AG04450 (cell line): ENCODE measurements around the gene PCDHB14. TPM values are rescaled to one million over a fixed set of nuclear protein-coding genes. Genes with fewer than 3 reads are reported as not detected.
"Not testable (repeated sequence)": the region's sequence is repeated elsewhere in the genome, so short reads cannot be mapped to it uniquely, and the experiment has no call there.

ENCODE experiments used
- CTCF ChIA-PET: fragments of 300-600, 350-600 bp; formaldehyde crosslinking; extraction: SDS; loops from one replicate; lab custom pipeline; 2022; ENCODE audit warnings: antibody characterized with exemption, inconsistent platforms; lab: Charles Lee
- POLR2A ChIA-PET: fragments of 350-600 bp; formaldehyde crosslinking; extraction: SDS; loops from one replicate; lab custom pipeline; 2021; ENCODE audit warnings: antibody characterized with exemption, inconsistent platforms; lab: Yijun Ruan, JAX
- DNase-seq: peaks from one replicate; pipeline ENCODE4 v3.0.0-alpha.2; 2011; ENCODE audit warnings: low read depth, low spot score
- H3K27ac ChIP-seq: one replicate; pipeline ENCODE4 v1.5.1; 2012; ENCODE audit warnings: low read depth, low read length, control low read depth
- H3K27me3 ChIP-seq: one replicate; pipeline ENCODE4 v1.6.0; 2012; ENCODE audit warnings: low read length; ENCODE audit not compliant: control insufficient read depth, insufficient read depth
- H3K4me3 ChIP-seq: 2 replicates; pipeline ENCODE4 v1.5.1; 2011; ENCODE audit warnings: mild to moderate bottlenecking, low read depth, low read length, control low read depth
- H3K9me3 ChIP-seq: 2 replicates; pipeline ENCODE4 v1.5.1; 2012; ENCODE audit warnings: low read length; ENCODE audit not compliant: control insufficient read depth, insufficient read depth
- polyA plus RNA-seq: library from polyadenylated mRNA; depleted of rRNA; stranded (reverse); fragments of >200 nt; gene quantifications from 2 replicates; pipeline ENCODE4 v1.2.3, GENCODE V29; 2011
- TF ChIP-seq, protein P1 (sequence below): IDR thresholded peaks from 2 replicates; pipeline ENCODE4 v1.5.1; 2011; ENCODE audit warnings: low read depth, low read length, control low read depth, inconsistent platforms

Gene PCDHB14
- polyA plus RNA-seq, 1 experiment = 0.98 TPM

DNA sequence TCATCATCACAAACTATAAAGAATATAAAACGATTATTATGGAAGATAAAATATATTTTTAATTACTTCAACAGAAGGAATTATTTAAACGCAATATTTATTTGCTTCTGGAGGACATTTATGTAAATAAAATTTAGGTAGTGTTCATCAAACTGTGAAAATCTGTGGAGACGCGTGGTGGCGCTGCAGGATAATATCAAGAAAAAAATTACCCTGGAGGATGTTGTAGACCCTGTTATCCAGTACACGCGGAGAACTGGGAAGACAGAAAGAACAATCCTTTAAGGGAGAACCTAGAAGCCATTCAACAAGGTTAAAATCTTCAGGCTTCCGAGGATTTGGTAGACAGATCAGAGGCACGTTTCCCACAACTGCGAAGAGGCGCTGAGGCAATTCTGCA lies 14.7 kb upstream of the PCDHB14 start, which contains the start of gene PCDHB12:
Gene PCDHB12, plus strand, starts transcription at position 242 of the 400 bp plus-strand sequence. CDS start 189 bp downstream, outside the sequence.
- Histone ChIP-seq H3K4me3 (no peak within 1 kb of the TSS), H3K27me3 (no peaks in the 10 kb centered on the region), H3K9me3 (peaks cover 18% of the 10 kb centered on the region), H3K27ac (no peak within 1 kb of the TSS)
- no peak for DNase-seq
- CTCF ChIA-PET = interaction anchor here (0.7 to 2.1 kb wide), 4 partner anchors 16 to 359 kb away, joined by 3 to 10 read pairs (median 4); partner anchors contain the start of gene PCDHB10
- POLR2A ChIA-PET = no interaction called here
- TF ChIP-seq, protein P1, sequence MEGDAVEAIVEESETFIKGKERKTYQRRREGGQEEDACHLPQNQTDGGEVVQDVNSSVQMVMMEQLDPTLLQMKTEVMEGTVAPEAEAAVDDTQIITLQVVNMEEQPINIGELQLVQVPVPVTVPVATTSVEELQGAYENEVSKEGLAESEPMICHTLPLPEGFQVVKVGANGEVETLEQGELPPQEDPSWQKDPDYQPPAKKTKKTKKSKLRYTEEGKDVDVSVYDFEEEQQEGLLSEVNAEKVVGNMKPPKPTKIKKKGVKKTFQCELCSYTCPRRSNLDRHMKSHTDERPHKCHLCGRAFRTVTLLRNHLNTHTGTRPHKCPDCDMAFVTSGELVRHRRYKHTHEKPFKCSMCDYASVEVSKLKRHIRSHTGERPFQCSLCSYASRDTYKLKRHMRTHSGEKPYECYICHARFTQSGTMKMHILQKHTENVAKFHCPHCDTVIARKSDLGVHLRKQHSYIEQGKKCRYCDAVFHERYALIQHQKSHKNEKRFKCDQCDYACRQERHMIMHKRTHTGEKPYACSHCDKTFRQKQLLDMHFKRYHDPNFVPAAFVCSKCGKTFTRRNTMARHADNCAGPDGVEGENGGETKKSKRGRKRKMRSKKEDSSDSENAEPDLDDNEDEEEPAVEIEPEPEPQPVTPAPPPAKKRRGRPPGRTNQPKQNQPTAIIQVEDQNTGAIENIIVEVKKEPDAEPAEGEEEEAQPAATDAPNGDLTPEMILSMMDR = no peak

- H3K27me3 ChIP-seq, POLR2A ChIA-PET, CTCF ChIA-PET, H3K27ac ChIP-seq, DNase-seq, H3K4me3 ChIP-seq: not testable (repeated sequence)
- peaks cover 17% of the 10 kb centered on the region for H3K9me3 ChIP-seq
These were observed 12.9 kb upstream of the PCDHB14 start for GRCh38 chr5:141210281-141210680.

- CTCF ChIA-PET, H3K27ac ChIP-seq, H3K4me3 ChIP-seq, POLR2A ChIA-PET, DNase-seq, H3K27me3 ChIP-seq: not testable (repeated sequence)
- H3K9me3 ChIP-seq = peaks cover 21% of the 10 kb centered on the region
These were observed 12.3 kb upstream of the PCDHB14 start for GRCh38 chr5:141210849-141211248.

DNA sequence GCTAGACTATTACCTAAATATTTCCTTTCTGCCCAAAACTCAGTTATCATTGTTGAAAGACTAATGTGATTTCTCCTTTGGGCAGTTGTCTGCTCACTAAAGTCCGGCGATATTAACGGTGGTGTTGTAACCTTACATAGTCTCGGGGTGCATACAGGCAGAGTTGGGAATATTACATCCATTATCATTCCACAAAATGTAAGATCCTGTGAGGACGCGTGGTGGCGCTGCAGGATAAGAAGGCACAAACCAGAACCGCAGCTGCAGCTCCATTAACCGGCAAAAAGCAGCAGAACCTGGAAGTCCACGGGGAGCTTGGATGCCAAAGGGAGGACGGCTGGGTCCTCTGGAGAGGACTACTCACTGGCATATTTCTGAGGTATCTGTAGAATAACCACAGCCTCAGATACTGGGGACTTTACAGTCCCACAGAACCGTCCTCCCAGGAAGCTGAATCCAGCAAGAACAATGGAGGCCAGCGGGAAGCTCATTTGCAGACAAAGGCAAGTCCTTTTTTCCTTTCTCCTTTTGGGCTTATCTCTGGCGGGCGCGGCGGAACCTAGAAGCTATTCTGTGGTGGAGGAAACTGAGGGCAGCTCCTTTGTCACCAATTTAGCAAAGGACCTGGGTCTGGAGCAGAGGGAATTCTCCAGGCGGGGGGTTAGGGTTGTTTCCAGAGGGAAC lies 9.3 kb upstream of the PCDHB14 start, which contains the start of gene PCDHB13:
Gene PCDHB13, plus strand, starts transcription at position 264 of the 684 bp plus-strand sequence. Its CDS starts 205 bp downstream, at position 469.
- CTCF ChIA-PET = interaction anchor here (0.8 kb wide), 1 partner anchor 354 kb away, joined by 3 read pairs; no protein-coding TSS in a partner anchor
- H3K27ac ChIP-seq, POLR2A ChIA-PET, DNase-seq, H3K27me3 ChIP-seq, H3K4me3 ChIP-seq: not testable (repeated sequence)
- peaks cover 28% of the 10 kb centered on the region for H3K9me3 ChIP-seq

DNA sequence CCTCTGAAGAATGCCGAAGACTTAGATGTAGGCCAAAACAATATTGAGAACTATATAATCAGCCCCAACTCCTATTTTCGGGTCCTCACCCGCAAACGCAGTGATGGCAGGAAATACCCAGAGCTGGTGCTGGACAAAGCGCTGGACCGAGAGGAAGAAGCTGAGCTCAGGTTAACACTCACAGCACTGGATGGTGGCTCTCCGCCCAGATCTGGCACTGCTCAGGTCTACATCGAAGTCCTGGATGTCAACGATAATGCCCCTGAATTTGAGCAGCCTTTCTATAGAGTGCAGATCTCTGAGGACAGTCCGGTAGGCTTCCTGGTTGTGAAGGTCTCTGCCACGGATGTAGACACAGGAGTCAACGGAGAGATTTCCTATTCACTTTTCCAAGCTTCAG lies 8.6 kb upstream of the PCDHB14 start:
- DNase-seq, H3K4me3 ChIP-seq, H3K27ac ChIP-seq, CTCF ChIA-PET, POLR2A ChIA-PET, H3K27me3 ChIP-seq: not testable (repeated sequence)
- H3K9me3 ChIP-seq = peaks cover 26% of the 10 kb centered on the region

DNA sequence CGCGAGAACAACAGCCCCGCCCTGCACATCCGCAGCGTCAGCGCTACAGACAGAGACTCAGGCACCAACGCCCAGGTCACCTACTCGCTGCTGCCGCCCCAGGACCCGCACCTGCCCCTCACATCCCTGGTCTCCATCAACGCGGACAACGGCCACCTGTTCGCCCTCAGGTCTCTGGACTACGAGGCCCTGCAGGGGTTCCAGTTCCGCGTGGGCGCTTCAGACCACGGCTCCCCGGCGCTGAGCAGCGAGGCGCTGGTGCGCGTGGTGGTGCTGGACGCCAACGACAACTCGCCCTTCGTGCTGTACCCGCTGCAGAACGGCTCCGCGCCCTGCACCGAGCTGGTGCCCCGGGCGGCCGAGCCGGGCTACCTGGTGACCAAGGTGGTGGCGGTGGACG lies 7.6 kb upstream of the PCDHB14 start:
- H3K4me3 ChIP-seq, H3K27ac ChIP-seq, POLR2A ChIA-PET, DNase-seq, CTCF ChIA-PET, H3K27me3 ChIP-seq: not testable (repeated sequence)
- peaks cover 20% of the 10 kb centered on the region for H3K9me3 ChIP-seq

DNA sequence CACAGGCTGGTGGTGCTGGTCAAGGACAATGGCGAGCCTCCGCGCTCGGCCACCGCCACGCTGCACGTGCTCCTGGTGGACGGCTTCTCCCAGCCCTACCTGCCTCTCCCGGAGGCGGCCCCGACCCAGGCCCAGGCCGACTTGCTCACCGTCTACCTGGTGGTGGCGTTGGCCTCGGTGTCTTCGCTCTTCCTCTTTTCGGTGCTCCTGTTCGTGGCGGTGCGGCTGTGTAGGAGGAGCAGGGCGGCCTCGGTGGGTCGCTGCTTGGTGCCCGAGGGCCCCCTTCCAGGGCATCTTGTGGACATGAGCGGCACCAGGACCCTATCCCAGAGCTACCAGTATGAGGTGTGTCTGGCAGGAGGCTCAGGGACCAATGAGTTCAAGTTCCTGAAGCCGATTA lies 7.1 kb upstream of the PCDHB14 start:
- H3K4me3 ChIP-seq, DNase-seq, H3K27ac ChIP-seq, H3K27me3 ChIP-seq, POLR2A ChIA-PET, CTCF ChIA-PET: not testable (repeated sequence)
- H3K9me3 ChIP-seq = peaks cover 16% of the 10 kb centered on the region

DNA sequence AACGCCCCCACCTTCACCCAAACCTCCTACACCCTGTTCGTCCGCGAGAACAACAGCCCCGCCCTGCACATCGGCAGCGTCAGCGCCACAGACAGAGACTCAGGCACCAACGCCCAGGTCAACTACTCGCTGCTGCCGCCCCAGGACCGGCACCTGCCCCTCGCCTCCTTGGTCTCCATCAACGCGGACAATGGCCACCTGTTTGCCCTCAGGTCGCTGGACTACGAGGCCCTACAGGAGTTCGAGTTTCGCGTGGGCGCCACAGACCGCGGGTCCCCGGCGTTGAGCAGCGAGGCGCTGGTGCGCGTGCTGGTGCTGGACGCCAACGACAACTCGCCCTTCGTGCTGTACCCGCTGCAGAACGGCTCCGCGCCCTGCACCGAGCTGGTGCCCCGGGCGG lies 1.7 kb downstream of the PCDHB14 start:
- POLR2A ChIA-PET, CTCF ChIA-PET, H3K27ac ChIP-seq, DNase-seq, H3K4me3 ChIP-seq, H3K27me3 ChIP-seq: not testable (repeated sequence)
- H3K9me3 ChIP-seq = peaks cover 16% of the 10 kb centered on the region

- DNase-seq, H3K4me3 ChIP-seq, H3K27me3 ChIP-seq, CTCF ChIA-PET, H3K27ac ChIP-seq, POLR2A ChIA-PET: not testable (repeated sequence)
- peaks cover 16% of the 10 kb centered on the region for H3K9me3 ChIP-seq
These were observed 2.3 kb downstream of the PCDHB14 start for GRCh38 chr5:141225421-141225820.
